Measurements from ENCODE around the gene CALU.

DNA sequence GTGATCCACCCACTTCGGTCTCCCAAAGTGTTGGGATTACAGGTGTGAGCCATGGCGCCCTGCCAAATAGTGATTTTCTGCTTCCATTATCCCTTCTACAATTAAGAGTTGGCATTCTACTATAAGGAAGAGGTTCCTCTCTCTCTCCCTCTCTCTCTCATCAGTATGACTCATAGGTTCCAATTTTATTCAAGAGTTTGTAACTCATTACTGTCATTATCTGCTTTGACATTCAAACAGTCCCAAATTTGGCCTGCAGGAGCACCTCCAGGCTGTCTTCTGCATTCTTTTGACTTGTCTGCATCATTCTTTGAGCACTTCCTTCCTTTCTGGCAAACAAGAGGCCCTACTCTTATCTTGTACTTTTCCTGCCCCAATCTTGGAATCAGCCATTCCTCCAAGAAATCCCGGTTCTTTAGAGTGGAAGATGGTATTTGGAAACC lies 33.2 kb upstream of the CALU start:
- no peak for TF ChIP-seq ZNF138 (tag by site-specific recombination; IDR thresholded peaks at IDR 0.05; ENCODE audit: borderline replicate concordance)
- TF ChIP-seq, protein P1, sequence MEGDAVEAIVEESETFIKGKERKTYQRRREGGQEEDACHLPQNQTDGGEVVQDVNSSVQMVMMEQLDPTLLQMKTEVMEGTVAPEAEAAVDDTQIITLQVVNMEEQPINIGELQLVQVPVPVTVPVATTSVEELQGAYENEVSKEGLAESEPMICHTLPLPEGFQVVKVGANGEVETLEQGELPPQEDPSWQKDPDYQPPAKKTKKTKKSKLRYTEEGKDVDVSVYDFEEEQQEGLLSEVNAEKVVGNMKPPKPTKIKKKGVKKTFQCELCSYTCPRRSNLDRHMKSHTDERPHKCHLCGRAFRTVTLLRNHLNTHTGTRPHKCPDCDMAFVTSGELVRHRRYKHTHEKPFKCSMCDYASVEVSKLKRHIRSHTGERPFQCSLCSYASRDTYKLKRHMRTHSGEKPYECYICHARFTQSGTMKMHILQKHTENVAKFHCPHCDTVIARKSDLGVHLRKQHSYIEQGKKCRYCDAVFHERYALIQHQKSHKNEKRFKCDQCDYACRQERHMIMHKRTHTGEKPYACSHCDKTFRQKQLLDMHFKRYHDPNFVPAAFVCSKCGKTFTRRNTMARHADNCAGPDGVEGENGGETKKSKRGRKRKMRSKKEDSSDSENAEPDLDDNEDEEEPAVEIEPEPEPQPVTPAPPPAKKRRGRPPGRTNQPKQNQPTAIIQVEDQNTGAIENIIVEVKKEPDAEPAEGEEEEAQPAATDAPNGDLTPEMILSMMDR (tag by site-specific recombination; IDR thresholded peaks at IDR 0.05) = no peak
